Activated CD4-positive, alpha-beta T cell treated with anti-CD3 and anti-CD28 coated beads, Interleukin-2, amount 50 U/mL, for 16 hours (primary cell): Measurements from ENCODE around the gene RTN4RL1.

Source experiments
- DNase-seq: peaks from one replicate; pipeline ENCODE4 v3.0.0-alpha.2; 2020

Gene RTN4RL1

DNA sequence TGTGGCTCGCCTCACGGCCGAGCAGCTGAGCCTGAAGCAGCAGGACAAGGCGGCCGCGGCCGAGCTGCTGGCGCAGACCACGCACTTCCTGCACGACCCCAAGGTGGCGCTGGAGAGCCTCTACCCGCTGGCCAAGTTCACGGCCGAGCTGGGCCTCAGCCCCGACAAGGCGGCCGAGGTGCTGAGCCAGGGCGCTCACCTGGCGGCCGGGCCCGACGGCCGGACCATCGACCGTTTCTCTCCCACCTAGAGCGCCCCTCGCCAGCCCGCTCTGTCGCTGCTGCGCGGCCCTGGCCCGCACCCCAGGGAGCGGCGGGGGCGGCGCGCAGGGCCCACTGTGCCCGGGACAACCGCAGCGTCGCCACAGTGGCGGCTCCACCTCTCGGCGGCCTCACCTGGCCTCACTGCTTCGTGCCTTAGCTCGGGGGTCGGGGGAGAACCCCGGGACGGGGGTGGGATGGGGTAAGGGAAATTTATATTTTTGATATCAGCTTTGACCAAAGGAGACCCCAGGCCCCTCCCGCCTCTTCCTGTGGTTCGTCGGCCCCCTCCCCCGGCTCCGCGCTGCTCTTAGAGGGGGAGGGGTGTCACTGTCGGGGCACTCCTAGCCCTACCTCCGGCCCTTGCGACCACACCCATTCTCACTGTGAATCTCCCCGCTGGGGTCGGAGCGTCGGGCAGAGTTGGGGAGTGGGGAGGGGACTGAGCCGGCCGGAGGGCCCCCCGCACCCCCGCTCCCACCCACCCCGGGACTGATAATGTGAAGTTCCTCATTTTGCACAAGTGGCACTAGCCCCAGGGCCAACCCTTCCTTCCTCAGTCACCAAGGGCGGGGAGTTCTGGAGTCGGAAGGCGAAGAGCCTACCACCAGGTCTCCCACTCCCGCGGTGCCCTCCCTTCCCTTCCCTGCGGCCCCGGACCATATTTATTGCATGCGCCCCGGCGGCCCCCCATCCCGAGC, 33.7 kb upstream of the RTN4RL1 start:
- DNase-seq, result peak; percentile 71

DNA sequence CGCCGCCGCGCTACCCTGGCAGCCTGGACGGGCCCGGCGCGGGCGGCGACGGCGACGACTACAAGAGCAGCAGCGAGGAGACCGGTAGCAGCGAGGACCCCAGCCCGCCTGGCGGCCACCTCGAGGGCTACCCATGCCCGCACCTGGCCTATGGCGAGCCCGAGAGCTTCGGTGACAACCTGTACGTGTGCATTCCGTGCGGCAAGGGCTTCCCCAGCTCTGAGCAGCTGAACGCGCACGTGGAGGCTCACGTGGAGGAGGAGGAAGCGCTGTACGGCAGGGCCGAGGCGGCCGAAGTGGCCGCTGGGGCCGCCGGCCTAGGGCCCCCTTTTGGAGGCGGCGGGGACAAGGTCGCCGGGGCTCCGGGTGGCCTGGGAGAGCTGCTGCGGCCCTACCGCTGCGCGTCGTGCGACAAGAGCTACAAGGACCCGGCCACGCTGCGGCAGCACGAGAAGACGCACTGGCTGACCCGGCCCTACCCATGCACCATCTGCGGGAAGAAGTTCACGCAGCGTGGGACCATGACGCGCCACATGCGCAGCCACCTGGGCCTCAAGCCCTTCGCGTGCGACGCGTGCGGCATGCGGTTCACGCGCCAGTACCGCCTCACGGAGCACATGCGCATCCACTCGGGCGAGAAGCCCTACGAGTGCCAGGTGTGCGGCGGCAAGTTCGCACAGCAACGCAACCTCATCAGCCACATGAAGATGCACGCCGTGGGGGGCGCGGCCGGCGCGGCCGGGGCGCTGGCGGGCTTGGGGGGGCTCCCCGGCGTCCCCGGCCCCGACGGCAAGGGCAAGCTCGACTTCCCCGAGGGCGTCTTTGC, 32.8 kb upstream of the RTN4RL1 start:
- no peak for DNase-seq

DNA sequence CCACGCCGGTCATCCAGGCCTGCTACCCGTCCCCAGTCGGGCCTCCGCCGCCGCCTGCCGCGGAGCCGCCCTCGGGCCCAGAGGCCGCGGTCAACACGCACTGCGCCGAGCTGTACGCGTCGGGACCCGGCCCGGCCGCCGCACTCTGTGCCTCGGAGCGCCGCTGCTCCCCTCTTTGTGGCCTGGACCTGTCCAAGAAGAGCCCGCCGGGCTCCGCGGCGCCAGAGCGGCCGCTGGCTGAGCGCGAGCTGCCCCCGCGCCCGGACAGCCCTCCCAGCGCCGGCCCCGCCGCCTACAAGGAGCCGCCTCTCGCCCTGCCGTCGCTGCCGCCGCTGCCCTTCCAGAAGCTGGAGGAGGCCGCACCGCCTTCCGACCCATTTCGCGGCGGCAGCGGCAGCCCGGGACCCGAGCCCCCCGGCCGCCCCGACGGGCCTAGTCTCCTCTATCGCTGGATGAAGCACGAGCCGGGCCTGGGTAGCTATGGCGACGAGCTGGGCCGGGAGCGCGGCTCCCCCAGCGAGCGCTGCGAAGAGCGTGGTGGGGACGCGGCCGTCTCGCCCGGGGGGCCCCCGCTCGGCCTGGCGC, 32.1 kb upstream of the RTN4RL1 start:
- DNase-seq, result no peak

DNA sequence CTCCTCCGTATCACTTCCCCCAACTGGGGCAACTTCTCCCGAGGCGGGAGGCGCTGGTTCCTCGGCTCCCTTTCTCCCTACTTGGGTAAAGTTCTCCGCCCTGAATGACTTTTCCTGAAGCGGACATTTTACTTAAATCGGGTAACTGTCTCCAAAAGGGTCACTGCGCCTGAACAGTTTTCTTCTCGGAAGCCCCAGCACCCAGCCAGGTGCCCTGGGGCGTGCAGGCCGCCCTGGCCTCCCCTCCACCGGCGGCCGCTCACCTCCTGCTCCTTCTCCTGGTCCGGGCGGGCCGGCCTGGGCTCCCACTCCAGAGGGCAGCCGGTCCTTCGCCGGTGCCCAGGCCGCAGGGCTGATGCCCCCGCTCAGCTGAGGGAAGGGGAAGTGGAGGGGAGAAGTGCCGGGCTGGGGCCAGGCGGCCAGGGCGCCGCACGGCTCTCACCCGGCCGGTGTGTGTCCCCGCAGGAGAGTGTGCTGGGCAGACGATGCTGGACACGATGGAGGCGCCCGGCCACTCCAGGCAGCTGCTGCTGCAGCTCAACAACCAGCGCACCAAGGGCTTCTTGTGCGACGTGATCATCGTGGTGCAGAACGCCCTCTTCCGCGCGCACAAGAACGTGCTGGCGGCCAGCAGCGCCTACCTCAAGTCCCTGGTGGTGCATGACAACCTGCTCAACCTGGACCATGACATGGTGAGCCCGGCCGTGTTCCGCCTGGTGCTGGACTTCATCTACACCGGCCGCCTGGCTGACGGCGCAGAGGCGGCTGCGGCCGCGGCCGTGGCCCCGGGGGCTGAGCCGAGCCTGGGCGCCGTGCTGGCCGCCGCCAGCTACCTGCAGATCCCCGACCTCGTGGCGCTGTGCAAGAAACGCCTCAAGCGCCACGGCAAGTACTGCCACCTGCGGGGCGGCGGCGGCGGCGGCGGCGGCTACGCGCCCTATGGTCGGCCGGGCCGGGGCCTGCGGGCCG, 31.4 kb upstream of the RTN4RL1 start:
- DNase-seq, result peak; percentile 43

DNA sequence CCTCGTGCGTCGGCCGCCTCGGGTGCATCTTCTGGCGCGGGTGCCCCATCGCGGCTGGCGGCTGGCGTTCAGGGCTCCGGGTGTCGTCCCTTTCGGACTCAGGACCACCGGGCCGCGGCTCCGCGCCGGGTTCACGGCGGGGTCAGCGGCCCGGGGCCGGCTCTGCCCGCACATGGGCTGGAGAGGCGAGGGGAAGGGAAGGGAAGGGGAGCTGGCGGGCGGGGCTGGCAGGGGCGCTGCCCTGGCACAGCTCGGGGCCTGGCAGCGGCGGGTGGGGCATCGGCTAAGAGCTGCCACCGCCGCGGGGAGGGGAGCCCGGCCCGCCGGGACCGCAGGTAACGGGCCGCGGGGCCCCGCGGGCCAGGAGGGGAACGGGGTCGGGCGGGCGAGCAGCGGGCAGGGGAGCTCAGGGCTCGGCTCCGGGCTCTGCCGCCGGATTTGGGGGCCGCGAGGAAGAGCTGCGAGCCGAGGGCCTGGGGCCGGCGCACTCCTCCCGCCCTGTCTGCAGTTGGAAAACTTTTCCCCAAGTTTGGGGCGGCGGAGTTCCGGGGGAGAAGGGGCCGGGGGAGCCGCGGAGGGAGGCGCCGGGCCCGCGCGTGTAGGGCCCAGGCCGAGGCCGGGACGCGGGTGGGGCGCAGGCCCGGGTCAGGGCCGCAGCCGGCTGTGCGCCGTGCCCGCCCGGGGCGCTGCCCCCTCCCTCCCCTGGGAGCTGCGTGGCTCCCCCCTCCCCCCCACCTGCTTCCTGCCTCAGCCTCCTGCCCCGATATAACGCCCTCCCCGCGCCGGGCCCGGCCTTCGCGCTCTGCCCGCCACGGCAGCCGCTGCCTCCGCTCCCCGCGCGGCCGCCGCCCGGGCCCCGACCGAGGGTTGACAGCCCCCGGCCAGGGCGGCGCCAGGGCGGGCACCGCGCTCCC, 30.4 kb upstream of the RTN4RL1 start:
- DNase-seq, result no peak

DNA sequence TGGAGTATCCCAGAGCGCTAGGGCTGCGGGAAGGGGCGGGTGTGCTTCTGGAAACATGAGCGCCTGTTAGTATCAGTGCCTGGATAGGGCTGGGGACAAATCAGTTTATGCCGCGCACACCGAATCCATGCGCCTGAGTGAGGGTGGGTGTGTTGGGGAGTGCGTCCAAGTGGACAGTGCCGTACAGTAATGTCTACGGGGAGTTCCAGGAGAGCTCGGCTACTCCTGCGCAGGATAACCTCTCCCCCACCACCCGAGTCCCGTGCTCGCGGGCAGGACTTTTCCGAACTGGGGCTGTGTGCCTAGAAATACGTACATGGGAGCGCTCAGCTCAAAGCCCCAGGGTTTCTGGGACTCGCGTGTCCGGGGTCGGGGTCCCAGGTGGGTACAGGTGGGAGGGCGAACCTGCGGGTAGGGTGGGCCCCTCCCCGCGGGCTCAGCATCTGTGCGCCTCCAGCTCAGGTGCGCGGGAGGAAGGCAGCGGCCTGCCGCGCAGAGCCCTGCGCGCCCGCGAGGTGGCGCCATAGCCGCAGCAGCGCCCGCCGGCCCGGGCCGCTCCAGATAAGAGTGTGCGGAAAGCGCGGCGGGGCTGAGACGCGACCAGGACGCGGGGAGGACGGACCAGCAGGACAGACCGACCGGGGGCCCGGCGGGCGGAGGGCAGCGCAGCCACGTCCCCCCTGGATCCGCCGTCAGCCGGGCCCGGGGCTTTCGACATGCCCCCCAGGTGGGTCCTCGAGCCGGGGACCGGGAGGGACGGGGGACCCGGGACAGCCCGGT, 29.6 kb upstream of the RTN4RL1 start, which contains the start of gene HIC1:
Gene HIC1, plus strand, starts transcription at position 592 of the 780 bp plus-strand sequence. CDS start 1,588 bp downstream, outside the sequence.
- DNase-seq, result peak; percentile 74

DNA sequence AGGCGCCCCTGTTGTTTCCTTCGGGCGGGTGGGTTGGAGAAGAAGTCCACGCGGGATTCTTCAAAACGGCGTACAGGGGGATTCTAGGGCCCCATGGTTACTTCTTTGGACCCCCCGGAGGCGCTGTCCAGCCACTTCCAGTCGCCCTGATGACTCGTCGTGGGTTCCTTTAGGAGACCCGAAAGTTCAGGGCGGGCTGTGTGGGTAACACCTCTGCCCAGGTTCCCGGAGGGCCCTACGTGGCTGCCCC, 29.1 kb upstream of the RTN4RL1 start:
- no peak for DNase-seq

DNA sequence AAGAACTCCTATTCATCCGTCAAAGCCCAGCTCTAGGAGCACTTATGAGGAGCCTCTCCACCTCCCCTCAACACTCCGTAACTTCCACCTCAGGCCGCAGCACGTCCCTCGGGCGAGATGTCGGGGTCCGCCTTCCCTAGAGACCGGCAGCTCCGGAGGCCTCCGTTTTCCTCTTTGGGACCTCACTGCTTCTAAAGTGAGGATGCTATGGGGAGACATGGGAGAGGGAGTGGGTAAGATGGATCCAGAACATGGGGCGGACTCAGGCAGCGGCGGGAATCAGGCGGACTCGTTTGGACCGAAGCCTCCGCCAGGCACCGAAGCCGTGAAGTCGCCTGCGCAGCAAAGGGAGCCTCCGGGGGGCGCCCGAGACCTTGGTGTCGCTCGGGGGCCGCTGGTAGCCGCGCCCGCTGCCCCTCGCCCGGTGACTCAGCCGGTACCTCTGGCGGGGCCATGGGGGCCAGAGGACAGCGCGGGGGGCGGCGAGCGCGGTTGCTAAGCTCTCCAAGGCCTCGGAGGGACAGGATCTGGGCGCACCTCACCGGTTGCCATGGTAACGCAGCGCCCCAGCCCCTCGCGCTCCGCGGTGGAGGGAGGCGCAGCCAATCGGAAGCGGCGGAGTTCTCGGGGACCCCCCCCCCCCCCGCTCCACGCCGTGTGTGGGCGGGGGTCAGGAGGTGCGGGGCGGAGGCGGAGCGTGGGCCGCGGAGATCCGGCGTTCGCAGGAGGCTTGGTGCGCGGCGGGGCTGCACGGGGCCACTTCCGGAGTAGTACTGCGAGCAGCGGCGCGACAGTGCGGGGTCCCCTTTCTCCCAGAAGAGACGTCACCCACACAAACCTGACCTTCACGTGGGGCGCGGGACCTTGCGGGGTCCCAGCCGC, 28.5 kb upstream of the RTN4RL1 start:
- peak; percentile 57 for DNase-seq

DNA sequence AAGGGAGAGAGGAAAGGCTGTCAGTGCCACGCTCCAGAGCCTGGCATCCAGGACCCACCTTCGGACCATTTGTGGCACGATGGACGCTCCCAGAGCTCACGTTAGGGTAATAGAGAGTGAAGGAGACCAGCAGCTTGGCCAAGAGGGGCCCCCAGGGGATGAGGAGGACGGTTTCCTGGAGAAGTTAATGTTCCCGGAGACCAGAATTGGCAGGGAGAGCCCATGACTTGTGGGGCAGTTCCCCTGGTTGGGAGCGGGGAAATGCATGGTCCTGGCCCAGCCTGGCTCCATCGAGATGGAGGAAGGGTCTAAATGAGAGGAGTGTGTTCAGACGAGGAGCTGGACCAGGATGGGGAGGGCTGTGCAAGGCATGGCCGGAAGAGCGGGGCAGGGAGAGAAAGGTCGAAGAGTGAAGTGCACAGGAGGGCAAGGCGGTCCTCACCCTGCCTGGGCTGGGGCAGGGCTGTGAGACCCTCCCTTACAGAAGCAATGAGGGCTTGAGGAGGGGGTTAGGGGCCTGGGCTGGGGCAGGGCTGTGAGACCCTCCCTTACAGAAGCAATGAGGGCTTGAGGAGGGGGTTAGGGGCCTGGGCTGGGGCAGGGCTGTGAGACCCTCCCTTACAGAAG, 26.9 kb upstream of the RTN4RL1 start:
- no peak for DNase-seq

DNA sequence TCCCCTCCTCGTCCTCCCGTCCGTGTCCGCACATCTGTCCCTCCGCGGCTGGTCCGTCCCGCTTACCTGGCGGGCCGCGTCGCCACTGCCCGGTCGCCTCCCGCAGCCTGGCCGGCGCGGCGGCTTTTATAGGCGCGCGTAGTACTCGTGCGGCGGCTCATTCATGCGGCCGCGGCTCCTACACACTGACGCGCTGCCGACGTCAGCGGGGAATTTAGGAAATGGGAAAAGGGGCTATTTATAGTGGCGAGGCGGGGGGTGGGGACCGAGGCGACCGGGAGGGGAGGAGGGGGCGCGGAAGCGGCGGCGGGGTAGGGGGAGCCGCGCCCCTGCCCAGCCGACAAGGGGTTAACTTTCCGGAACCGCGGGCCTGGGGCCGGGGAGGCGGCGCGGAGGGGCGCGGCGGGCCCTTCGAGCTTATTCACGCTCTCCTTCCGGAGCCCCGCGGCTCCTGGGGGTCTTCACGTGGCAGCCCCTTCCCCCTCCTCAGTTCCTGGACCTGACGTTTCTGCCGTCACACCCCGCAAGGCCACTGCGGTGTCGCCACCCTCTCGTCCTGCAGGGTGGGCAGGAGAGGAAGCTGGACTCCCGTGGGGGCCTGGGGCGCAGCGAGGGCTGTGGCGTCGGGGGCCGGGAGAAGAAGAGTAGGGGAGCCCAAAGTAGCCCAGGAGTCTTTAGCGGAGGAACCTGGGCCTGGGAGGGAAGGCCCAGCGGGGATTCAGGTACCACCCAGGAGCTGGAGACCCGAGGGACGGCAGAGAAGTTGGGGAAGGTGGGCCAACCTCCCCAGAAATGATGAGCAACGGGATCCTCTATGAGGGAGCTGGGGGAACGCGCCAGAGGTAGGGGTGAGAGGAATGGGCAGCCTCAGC, 26.2 kb upstream of the RTN4RL1 start:
- DNase-seq, result no peak

DNA sequence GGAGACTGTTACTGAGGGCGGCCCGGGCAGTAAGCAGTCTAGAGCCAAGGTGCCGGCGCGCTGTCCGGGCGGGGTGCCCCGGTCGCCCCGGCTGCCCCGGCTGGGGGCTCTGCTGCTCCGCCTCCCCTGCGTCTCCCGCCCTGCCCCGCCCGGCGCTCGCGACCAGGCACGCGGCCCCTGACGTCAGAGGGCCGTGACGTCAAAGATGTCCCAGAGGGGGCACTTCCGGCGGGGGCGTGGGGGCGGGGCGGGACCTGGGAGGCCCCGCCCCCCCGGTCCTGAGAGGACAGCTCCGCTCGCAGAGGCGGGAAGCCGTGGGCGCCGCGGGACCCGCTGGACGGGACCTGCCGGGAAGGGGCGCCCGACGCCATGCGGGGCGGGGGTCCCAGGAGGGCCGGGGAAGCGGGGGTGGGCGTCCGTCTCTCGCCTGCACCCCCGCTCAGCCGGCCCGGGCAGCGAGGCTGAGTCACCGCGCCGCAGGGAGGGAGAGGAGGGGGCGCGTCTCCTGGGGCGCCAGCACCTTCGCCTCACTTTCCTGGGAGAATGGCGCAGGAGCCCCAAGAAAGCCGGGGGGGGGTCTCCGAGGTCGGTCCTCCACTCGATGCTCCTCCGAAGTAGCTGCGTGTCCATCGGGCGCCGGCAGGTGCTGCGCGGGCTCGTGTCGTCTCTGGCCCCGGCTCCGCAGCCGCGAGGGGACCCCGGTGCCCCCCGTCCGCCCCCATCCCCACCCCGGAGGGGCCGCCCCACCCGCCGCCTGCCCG, 25.3 kb upstream of the RTN4RL1 start:
- peak; percentile 48 for DNase-seq

DNA sequence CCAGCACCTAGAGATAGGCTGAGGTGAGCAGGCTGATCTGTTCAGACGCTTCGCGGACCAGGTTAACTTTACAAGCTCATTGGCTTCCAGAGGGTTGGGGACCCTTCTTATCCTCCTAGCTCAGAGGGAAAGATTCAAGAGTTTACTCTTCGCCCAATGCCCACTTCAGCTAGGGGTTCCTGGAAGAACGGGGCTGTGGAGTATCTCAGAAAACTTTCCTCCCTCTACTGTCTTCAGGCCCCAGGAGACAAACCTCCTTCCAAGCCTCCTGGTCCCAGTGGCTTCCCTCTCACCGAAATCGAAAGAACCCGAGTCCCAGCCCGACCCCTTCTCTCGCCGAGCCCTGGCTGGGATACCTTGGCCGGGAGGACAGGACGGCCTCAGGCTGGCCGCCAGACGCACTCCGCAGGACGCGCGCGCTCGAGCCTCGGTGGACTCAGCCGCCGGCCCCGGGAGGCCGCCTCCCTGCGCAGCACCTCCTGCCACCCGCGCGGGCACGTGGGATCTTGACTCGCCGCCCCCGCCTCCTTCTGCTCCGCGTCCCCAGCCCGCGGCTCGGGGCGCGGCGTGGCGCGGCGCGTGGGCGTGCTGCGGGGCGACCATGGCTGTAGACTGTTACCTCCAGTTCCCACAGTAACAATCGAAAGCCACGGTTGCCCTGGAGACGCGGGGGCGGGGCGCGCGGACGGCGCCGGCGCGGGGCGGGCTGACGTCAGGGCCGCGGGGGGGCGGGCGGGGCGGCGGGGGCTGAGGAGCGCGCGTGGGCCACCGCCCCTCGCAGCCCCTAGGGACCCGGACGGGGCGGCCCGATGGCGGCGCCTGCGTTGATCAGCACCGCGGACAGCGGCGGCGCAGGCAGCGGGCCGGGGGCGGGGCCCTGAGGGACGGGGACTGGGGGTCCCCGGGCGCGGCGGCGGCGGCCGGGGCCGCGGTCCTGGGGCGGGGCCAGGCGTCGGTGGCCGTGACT, 24.5 kb upstream of the RTN4RL1 start:
- peak; percentile 81 for DNase-seq

DNA sequence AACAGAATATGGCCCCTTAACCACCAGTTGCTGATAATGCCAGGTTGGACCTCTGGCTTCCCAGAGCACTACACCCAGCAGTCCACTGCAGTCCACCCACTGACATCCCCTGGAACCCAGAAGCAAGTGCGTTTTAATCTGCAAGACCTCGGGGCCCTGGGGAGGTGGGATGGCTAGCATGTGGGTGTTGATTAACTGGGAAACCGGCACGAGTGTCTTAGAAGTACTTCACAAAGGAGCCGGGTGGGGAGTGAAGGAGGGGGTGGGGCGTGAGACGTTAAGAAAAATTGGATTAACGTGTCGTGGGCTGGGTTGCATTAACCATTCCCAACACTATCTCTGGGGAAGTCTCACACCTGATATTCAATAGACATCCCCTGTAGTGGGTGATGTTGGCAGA, 23.7 kb upstream of the RTN4RL1 start:
- no peak for DNase-seq

DNA sequence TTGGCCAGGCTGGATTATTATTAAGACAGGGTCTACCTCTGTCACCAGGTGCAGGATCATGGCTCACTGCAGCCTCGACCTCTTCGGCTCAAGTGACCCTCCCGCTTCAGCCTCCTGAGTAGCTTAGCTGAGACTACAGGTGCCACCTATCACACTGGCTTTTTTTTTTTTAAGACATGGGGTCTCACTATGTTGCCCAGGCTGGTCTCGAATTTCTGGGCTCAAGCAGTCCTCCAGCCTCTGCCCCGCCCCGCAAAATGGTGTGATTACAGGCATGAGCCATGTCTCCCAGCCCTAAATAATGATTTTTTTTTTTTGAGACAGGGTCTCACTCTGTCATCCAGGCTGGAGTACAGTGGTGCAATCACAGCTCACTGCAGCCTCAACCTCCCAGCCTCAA, 22.5 kb upstream of the RTN4RL1 start:
- no peak for DNase-seq

DNA sequence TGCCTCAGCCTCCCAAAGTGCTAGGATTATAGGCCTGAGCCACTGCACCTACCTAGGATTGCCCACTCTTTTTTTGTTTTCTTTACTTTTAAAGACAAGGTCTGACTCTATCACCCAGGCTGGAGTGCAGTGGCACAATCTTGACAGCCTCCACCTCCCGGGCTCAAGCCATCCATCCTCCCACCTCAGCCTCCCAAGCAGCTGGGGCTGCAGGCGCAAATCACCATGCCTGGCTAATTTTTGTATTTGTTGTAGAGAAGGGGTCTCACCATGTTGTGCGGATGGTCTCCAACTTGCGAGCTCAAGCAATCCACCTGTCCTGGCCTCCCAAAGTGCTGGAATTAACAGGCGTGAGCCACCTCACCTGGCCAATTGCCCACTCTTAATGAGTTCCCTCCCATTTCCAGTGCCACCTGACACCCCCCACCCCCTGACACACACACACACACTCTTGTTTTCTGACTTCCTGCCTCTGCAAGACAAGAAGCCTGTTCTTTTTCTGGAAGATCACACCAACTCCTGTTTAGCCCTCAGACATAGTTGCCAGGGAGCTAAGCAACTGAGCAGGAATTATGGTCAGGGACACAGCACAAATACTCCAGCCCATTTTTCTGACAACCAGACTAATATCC, 19.2 kb upstream of the RTN4RL1 start:
- DNase-seq, result no peak
